ENCODE results near the gene P2RX7.

DNA sequence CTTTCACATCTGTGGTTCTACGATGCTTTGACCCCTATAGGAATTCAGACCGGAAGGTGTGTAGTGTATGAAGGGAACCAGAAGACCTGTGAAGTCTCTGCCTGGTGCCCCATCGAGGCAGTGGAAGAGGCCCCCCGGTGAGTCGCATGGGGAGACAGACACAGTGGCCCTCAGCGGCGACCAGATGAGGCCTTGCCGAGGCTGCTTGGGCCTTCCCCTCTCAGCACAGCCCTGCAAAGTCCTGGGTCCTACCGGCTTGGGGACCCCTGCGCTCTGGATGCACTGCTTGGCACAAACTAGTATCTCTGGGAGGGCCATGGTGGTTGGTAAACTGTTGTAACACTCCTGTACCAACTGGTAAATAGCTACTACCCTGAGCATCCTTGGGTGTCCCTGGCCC is 29.7 kb downstream of the P2RX7 start:
- TF ChIP-seq, protein P1, sequence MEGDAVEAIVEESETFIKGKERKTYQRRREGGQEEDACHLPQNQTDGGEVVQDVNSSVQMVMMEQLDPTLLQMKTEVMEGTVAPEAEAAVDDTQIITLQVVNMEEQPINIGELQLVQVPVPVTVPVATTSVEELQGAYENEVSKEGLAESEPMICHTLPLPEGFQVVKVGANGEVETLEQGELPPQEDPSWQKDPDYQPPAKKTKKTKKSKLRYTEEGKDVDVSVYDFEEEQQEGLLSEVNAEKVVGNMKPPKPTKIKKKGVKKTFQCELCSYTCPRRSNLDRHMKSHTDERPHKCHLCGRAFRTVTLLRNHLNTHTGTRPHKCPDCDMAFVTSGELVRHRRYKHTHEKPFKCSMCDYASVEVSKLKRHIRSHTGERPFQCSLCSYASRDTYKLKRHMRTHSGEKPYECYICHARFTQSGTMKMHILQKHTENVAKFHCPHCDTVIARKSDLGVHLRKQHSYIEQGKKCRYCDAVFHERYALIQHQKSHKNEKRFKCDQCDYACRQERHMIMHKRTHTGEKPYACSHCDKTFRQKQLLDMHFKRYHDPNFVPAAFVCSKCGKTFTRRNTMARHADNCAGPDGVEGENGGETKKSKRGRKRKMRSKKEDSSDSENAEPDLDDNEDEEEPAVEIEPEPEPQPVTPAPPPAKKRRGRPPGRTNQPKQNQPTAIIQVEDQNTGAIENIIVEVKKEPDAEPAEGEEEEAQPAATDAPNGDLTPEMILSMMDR (IDR thresholded peaks at IDR 0.05; ENCODE audit: insufficient read depth, low read length, poor library complexity, severe bottlenecking): no peak
- no peak for TF ChIP-seq EZH2phosphoT487 (conservative IDR thresholded peaks at IDR 0.05; ENCODE audit: low read length)
